Activated gamma-delta T cell (primary cell): ENCODE data around the gene FADS1.

Experiments
- DNase-seq: peaks from one replicate; lab custom pipeline; 2025; lab: John Stamatoyannopoulos, UW

Gene FADS1

GRCh38 chr11:61776561-61777075, 40.2 kb downstream of the FADS1 start:
- DNase-seq: no peak

GRCh38 chr11:61775606-61776554, 40.9 kb downstream of the FADS1 start:
- DNase-seq: no peak

- no peak for DNase-seq
These were observed 41.7 kb downstream of the FADS1 start for GRCh38 chr11:61775106-61775505.

- DNase-seq: no peak
These were observed 42.4 kb downstream of the FADS1 start for GRCh38 chr11:61774411-61774810.

GRCh38 chr11:61773809-61774208, 43.0 kb downstream of the FADS1 start:
- DNase-seq: no peak

GRCh38 chr11:61773356-61773755, 43.4 kb downstream of the FADS1 start:
- DNase-seq: no peak

- DNase-seq: no peak
These were observed 44.8 kb downstream of the FADS1 start for GRCh38 chr11:61771985-61772455.

GRCh38 chr11:61771195-61771894, 45.5 kb downstream of the FADS1 start:
- no peak for DNase-seq

- no peak for DNase-seq
These were observed 46.7 kb downstream of the FADS1 start for GRCh38 chr11:61769946-61770683.

GRCh38 chr11:61769169-61769920, 47.5 kb downstream of the FADS1 start:
- no peak for DNase-seq

- no peak for DNase-seq
These were observed 48.3 kb downstream of the FADS1 start for GRCh38 chr11:61768376-61769076.

- no peak for DNase-seq
These were observed 50.4 kb downstream of the FADS1 start for GRCh38 chr11:61766353-61766841.

- DNase-seq: no peak
These were observed 51.1 kb downstream of the FADS1 start for GRCh38 chr11:61765550-61766253.

- DNase-seq: no peak
These were observed 52.1 kb downstream of the FADS1 start for GRCh38 chr11:61764606-61765260.

GRCh38 chr11:61763930-61764605, 52.7 kb downstream of the FADS1 start:
- no peak for DNase-seq

GRCh38 chr11:61762798-61763197, 54.0 kb downstream of the FADS1 start:
- no peak for DNase-seq

- no peak for DNase-seq
These were observed 54.6 kb downstream of the FADS1 start for GRCh38 chr11:61762223-61762615.

GRCh38 chr11:61761440-61762222, 55.2 kb downstream of the FADS1 start:
- DNase-seq: no peak
